Measurements from ENCODE around the gene YARS1.

The YARS1 gene

DNA sequence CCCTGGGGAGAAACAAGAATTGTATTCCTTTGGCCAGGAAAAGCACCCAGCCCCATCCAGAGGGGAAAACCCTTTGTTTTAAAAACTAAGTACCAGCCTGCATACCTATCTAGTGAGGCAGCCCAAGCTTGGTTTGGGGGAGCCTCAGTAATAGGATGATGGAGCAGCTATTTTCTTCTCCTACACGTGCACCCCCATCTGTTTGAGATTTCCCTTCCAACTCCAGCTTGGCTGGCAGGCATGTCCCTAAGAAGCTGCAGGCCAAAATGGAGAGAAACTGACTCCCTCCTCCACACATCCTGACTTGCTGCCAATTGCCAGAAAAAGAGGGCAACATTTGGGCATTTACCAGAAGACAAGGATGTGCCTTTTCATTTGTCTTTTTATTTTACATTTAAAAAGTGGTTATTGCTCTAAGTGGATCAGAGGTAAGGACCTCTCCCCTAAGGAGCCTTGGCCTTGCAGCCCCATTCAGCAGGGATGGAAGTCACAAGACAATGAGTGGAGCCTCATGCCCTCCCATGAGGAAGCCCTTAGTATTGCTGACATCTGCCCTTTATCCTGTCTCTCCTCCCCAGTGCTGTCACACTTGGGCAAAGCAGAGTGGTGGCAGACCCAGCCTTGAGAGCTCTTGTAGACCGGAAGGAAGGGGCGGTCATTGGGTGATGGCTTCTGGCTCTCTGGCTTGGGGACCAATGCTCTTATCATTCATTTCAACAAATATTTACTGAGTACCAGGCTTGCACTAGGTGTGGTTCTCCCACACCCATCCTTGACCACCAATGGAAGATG is 44.9 kb upstream of the YARS1 start:
- H3K4me3 ChIP-seq (ENCODE audit: low read depth, low read length): no peak overlapping the region
- no peak for TF ChIP-seq CTCF (IDR thresholded peaks at IDR 0.05; ENCODE audit: low read depth, low read length, missing control alignments)
- no peak overlapping the region for H3K27ac ChIP-seq
- no peak for DNase-seq
- in situ Hi-C loops (cut with HindIII; ENCODE audit: low pct_ligation_motif_present, low sequenced_read_pairs): no loop called here
- H3K27me3 ChIP-seq (replicated peaks): no peaks in the 10 kb centered on the region
- peaks cover under 1% of the 10 kb centered on the region for H3K36me3 ChIP-seq (replicated peaks)

DNA sequence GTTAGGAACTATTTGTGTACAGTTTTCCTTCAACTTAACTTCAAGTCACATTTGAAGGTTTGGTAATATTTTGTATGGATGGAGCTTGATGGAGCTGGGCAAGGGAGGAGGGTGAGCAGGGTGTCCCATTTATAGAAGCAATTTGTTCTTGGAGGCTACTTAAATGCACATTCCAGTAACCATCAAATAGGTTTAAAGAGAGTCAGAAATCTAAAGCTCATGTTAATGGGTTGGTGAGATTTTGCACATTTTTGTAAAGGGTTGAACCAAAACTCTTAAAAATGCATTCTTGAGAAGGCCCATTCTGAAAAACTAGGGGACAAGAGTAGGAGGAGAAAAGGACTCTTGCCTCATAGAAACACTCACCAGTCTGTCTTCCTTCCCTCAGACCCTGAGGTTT is 43.4 kb upstream of the YARS1 start:
- H3K4me3 ChIP-seq (ENCODE audit: low read depth, low read length): no peak overlapping the region
- no peaks in the 10 kb centered on the region for H3K27me3 ChIP-seq (replicated peaks)
- peaks cover 7% of the 10 kb centered on the region for H3K36me3 ChIP-seq (replicated peaks)
- TF ChIP-seq CTCF (IDR thresholded peaks at IDR 0.05; ENCODE audit: low read depth, low read length, missing control alignments): no peak
- H3K27ac ChIP-seq: no peak overlapping the region
- in situ Hi-C loops (cut with HindIII; ENCODE audit: low pct_ligation_motif_present, low sequenced_read_pairs): no loop called here
- DNase-seq: no peak

- peaks cover 7% of the 10 kb centered on the region for H3K36me3 ChIP-seq (replicated peaks)
- H3K27me3 ChIP-seq (replicated peaks): no peaks in the 10 kb centered on the region
- TF ChIP-seq CTCF (IDR thresholded peaks at IDR 0.05; ENCODE audit: low read depth, low read length, missing control alignments): no peak
- no peak overlapping the region for H3K4me3 ChIP-seq (ENCODE audit: low read depth, low read length)
- no peak overlapping the region for H3K27ac ChIP-seq
- in situ Hi-C loops (cut with HindIII; ENCODE audit: low pct_ligation_motif_present, low sequenced_read_pairs): no loop called here
- no peak for DNase-seq
Measured at GRCh38 chr1:32859915-32860314, 42.8 kb upstream of the YARS1 start.

DNA sequence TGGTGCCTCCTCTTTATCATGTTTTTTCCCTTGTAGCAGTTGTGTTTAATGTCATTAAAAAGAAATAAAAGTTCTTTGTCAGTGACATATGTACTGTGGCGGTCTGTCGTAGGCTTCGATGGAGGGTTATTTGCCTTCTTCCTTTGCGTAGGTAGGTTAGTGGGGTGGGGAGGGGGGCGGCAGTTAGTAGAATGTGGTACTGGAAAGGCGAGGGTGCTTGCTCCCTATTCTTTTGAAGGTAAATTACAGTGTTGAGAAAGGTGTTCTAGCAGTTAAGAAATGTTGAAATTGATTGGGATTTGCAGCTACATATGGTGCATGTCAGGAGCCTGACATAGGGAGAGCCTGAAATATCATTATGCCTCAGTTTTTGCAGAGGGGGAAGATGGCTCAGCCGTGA is 41.6 kb upstream of the YARS1 start:
- in situ Hi-C loops (cut with HindIII; ENCODE audit: low pct_ligation_motif_present, low sequenced_read_pairs): no loop called here
- DNase-seq: no peak
- no peak overlapping the region for H3K27ac ChIP-seq
- no peak overlapping the region for H3K4me3 ChIP-seq (ENCODE audit: low read depth, low read length)
- peaks cover 16% of the 10 kb centered on the region for H3K36me3 ChIP-seq (replicated peaks)
- H3K27me3 ChIP-seq (replicated peaks): no peaks in the 10 kb centered on the region
- no peak for TF ChIP-seq CTCF (IDR thresholded peaks at IDR 0.05; ENCODE audit: low read depth, low read length, missing control alignments)

DNA sequence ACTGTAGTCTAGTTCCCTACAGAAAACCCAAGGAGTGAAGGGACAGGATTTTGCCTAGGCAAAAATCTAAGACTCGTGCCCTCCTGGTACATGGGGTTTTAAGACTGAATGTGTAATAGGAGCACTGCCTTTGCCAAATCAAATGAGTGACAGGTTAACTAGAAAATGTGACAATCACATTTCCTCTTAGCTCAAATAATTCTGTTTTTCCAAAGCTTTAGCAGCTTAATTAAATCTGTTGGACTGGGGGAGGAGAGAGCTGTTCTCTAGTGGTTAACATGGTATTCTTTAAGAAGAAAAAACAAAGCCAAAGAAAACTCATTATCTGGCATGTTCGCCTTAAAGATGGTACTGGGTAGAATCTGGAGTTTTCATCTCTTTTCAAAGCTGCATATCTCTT is 41.0 kb upstream of the YARS1 start:
- H3K27ac ChIP-seq: no peak overlapping the region
- in situ Hi-C loops (cut with HindIII; ENCODE audit: low pct_ligation_motif_present, low sequenced_read_pairs): no loop called here
- DNase-seq: no peak
- H3K27me3 ChIP-seq (replicated peaks): no peaks in the 10 kb centered on the region
- peaks cover 19% of the 10 kb centered on the region for H3K36me3 ChIP-seq (replicated peaks)
- no peak for TF ChIP-seq CTCF (IDR thresholded peaks at IDR 0.05; ENCODE audit: low read depth, low read length, missing control alignments)
- no peak overlapping the region for H3K4me3 ChIP-seq (ENCODE audit: low read depth, low read length)
